Stimulated activated naive B cell treated with anti-CD40 and anti-IgM and Interleukin-4, amounts not matched to agents 10 μg/mL and 1 μg/mL and 100 μg/mL, for 72 hours (primary cell): Measurements from ENCODE around the gene CAMK1G.

Experiments
- ATAC-seq, 2 donors: fragments of 150-1000 bp; cut with Tn5 transposase; replicated peaks; 2 replicates each; pipeline ENCODE4 v1.10.0; 2021; ENCODE audit warnings: moderate library complexity in 1 of 2
- DNase-seq: peaks from one replicate; pipeline ENCODE4 v3.0.0; 2021
- H3K27ac Mint-ChIP-seq: one replicate; pipeline ENCODE4 v1.8.0; 2022; ENCODE audit warnings: mild to moderate bottlenecking, mixed read lengths
- H3K27me3 Mint-ChIP-seq, 2 donors: one replicate each; pipeline ENCODE4 v1.8.0; 2022; ENCODE audit warnings: mixed read lengths in 2 of 2
- H3K36me3 Mint-ChIP-seq, 2 donors: one replicate each; pipeline ENCODE4 v1.8.0; 2022; ENCODE audit warnings: mixed read lengths in 2 of 2, mild to moderate bottlenecking in 1 of 2
- H3K4me1 Mint-ChIP-seq, 2 donors: one replicate each; pipeline ENCODE4 v1.8.0; 2022; ENCODE audit warnings: mixed read lengths in 2 of 2, mild to moderate bottlenecking in 1 of 2
- H3K4me3 Mint-ChIP-seq, 2 donors: one replicate each; pipeline ENCODE4 v1.8.0; 2022; ENCODE audit warnings: mild to moderate bottlenecking in 2 of 2, mixed read lengths in 2 of 2, moderate library complexity in 1 of 2
- H3K9me3 Mint-ChIP-seq, 2 donors: one replicate each; pipeline ENCODE4 v1.8.0; 2022; ENCODE audit warnings: mixed read lengths in 2 of 2, mild to moderate bottlenecking in 1 of 2

CAMK1G gene

DNA sequence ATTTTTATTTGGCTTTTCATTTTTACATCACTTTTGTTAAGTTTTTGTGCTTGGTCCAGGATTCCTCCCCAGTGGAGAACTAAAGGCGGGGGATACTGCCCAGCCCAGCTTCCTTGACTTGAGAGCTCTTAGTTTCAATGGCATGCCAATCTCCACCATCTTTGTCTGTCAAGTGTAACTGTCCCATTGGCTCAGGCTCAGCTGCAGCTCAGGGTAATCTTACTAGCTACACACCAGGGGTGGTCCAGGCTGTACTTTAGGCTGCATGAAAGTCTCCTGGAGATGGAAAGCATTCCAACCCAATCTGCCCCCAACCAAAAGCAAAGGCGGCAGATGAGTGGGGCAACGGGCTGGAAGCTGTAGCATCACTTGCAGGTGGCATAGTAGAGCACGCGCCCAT lies 31.4 kb downstream of the CAMK1G start:
- no peaks in the 10 kb centered on the region for H3K36me3 Mint-ChIP-seq
- H3K27me3 Mint-ChIP-seq, result peaks cover 13 to 18% of the 10 kb centered on the region in 2 donors
- DNase-seq (no peak), ATAC-seq (no peak)
- H3K4me3 Mint-ChIP-seq, result no peak overlapping the region
- no peaks in the 10 kb centered on the region for H3K9me3 Mint-ChIP-seq
- no peak overlapping the region for H3K27ac Mint-ChIP-seq
- H3K4me1 Mint-ChIP-seq, result no peaks in the 10 kb centered on the region

DNA sequence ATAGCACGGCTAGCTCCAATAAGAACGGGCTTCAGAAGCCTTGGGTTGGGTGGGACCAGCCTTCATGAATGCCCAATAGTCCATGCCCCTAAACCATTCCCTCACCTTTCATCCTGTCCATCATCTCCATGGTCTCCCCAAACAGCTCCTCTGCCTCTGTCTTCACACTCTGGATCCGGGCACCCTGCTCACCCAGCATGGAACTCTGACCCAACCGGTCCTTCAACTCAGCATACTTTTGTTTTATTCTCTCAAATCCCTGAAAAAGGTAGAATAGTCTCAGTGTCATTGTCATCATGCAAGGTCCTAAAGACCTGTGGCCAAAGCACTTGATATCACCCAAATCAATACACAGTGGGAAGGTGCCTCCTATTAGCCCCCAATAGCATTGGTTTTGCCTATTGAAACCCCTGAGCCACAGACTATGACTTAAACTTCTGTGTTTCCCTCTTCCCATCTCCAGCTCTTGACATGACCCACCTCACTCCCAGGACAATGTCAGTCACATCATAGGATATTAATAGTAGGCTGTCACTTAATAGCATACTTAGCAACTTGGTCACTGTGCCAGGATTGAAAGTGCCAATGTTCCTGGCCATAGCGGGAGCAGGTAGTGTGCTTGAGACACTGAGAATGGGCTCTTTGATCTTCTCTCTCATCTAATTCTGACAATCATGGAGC lies 33.0 kb downstream of the CAMK1G start:
- H3K27me3 Mint-ChIP-seq, result peaks cover 13 to 18% of the 10 kb centered on the region in 2 donors
- no peak overlapping the region for H3K4me3 Mint-ChIP-seq
- no peaks in the 10 kb centered on the region for H3K36me3 Mint-ChIP-seq
- ATAC-seq (no peak), DNase-seq (no peak)
- H3K9me3 Mint-ChIP-seq, result no peaks in the 10 kb centered on the region
- H3K4me1 Mint-ChIP-seq, result no peaks in the 10 kb centered on the region
- H3K27ac Mint-ChIP-seq, result no peak overlapping the region

DNA sequence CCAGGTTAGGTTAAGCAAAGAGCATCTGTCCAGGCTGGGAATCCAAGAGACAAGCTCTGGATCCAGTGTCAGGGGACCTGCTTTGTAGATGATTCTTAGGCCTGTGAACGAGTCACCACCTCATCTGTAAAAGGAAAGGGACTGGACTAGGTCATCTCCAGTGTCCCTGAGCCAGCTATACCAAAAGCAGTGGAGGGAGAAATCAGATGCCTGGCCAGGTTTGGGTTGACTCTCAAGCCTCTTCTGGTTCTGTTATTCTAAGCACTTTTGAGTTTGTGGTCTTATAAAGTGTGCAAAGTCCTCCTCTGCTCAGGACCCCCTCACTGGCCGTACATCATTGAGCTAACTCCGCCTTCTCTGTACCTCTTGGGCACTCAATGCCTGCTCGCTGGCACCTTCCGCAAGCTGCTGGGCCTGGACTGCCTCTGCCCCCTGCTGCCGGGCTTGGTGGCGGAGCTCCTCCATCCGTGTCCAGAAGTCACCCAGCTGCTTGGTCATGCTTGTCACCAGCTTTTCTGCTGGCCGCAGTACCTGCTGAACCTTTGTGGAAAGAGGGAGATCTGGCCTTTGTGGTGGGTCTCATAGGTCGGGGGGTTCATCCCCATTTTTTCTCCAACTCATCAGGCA lies 33.6 kb downstream of the CAMK1G start:
- Mint-ChIP-seq H3K36me3 (no peaks in the 10 kb centered on the region), H3K27ac (no peak overlapping the region), H3K4me1 (no peaks in the 10 kb centered on the region), H3K4me3 (no peak overlapping the region), H3K9me3 (no peaks in the 10 kb centered on the region), H3K27me3 (peaks cover 13 to 22% of the 10 kb centered on the region in 2 donors)
- DNase-seq (no peak), ATAC-seq (no peak)

DNA sequence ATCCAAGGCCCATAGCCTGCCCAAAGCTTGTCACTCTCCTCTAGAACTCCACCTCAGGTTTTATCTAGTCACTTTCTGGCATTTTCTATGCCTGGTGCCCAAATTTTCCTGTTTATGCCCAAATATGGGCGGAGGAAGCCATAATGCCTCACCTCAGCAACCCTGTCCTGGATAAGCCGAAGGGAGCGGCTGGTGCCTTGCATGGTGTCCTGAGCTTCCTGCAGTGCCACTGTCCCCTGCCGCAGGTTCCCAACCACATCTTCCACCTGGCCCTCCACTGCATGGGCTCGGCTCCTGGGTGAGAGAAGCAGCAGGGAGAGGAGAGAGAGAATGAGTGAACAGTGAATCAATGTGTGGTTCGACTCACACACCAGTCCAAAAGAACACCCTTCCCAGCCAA lies 34.2 kb downstream of the CAMK1G start:
- no peak overlapping the region for H3K4me3 Mint-ChIP-seq
- no peaks in the 10 kb centered on the region for H3K4me1 Mint-ChIP-seq
- no peak overlapping the region for H3K27ac Mint-ChIP-seq
- no peaks in the 10 kb centered on the region for H3K9me3 Mint-ChIP-seq
- ATAC-seq (no peak), DNase-seq (no peak)
- H3K36me3 Mint-ChIP-seq, result no peaks in the 10 kb centered on the region
- H3K27me3 Mint-ChIP-seq, result peaks cover 13 to 22% of the 10 kb centered on the region in 2 donors

DNA sequence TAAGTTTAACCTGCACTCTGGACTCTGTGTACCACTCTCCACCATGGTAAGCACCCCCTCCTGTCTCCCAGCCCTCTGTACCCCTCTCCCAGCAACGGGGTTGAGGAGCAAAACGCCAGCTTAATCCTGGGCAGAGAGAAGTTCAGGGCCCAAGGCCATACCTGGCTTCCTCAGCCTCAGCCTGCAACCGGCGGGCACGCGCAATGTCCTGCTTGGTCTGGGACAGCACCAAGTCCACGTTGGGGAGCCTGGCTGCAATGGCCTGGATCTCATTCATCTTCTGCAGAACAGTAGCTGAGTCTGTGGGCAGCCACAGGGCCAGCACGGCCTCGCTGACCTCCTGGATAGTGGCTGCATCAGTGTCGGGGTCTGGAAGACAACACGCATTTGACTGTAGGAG lies 34.8 kb downstream of the CAMK1G start:
- H3K36me3 Mint-ChIP-seq, result no peaks in the 10 kb centered on the region
- H3K27me3 Mint-ChIP-seq, result peaks cover 13 to 21% of the 10 kb centered on the region in 2 donors
- H3K27ac Mint-ChIP-seq, result no peak overlapping the region

DNA sequence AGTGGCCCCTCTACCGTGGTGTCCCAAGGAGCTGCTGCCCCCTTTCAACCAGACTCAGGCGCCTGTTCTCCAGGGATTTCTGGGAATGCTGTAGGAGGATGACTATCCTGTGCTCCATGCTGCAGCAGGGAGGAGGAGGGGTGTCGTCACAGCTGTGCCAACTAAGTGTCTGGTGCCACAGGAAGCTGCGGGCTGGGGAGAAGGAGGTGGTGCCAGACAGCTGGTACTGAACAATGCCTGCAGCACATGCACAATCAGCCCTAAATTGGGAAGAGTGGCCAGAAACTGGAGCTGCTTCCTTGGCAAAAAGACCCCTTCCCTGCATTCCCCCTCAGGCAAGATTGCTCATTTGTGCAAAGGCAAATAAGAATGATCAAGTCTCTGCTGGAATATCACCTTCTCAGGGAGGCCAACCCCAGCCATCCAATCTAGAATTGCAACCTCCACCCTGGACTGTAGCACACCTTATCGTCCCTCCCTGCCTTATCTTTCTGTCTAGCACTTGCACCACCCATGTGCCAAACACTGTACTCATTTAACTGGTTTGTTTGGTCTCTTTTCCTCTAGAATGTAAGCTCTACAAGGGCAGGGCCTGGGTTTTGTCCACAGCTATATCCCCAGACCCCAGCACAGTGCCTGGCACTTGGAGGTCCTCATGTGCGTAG lies 35.4 kb downstream of the CAMK1G start:
- no peaks in the 10 kb centered on the region for H3K36me3 Mint-ChIP-seq
- H3K4me3 Mint-ChIP-seq, result no peak overlapping the region
- H3K27ac Mint-ChIP-seq, result no peak overlapping the region
- no peaks in the 10 kb centered on the region for H3K9me3 Mint-ChIP-seq
- ATAC-seq (no peak), DNase-seq (no peak)
- no peaks in the 10 kb centered on the region for H3K4me1 Mint-ChIP-seq
- peaks cover 13 to 16% of the 10 kb centered on the region in 2 donors for H3K27me3 Mint-ChIP-seq

More for the DNA sequence above, 34.8 kb downstream of the CAMK1G start:
- Mint-ChIP-seq H3K4me1 (no peaks in the 10 kb centered on the region), H3K4me3 (no peak overlapping the region), H3K9me3 (no peaks in the 10 kb centered on the region)
- no peak for ATAC-seq
- DNase-seq, result no peak

DNA sequence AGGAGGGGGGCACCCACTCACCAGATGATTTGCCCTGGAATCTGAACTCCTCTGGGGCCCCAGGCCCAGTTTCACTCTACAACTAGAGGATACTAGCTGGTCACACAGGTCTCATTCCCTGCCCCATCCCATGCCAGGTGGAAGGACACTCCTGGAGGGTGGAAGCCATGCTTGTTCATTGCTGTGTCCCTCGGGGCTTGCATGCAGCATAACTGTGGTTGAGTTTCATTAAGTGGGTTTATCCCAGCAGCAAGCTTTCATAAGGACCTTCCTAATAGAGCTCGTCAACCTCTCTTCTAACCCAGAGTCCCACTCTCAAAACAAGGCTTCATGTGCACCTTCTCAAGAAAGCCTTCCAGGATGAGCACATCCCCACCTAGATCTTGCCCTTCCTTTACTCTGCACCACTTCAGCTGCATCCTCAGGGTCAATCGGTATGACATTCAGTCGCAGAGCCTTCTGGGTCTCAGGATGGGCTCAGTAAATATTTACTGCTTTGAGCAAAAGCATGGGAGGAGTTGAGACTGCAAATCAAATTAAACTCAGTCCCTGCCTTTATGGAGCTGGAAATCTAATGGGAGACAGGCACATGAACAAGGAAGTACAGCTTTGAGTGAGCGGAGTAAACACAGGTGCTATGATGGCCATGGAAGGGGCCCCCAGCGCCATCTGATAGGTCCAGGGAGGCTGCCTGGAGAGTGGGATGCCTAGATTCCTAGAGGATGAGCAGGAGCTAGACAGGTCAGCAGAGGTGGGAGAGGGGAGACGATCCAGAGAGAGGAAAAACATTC lies 36.4 kb downstream of the CAMK1G start:
- ATAC-seq (no peak), DNase-seq (no peak)
- H3K27me3 Mint-ChIP-seq, result peaks cover 13 to 16% of the 10 kb centered on the region in 2 donors
- H3K4me3 Mint-ChIP-seq, result no peak overlapping the region
- no peaks in the 10 kb centered on the region for H3K9me3 Mint-ChIP-seq
- H3K27ac Mint-ChIP-seq, result no peak overlapping the region
- H3K4me1 Mint-ChIP-seq, result no peaks in the 10 kb centered on the region
- no peaks in the 10 kb centered on the region for H3K36me3 Mint-ChIP-seq

DNA sequence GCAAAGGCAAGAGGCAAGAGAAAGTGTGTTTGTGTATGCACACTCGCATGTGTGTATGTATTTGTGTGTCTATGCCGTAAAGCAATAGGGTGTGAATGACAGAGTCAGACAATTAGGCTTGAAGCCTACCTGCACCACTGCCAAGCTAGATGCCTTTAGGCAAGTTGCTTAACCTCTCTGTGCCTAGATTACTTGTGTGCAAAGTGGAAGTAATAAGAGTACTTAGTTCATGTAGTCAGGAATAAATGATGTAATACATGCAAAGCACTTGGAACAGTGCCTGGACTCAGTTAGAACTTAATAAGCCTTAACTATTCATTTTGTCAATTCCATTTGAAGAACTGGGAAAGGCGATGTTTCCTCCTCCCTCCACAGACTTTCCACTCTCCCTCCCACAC lies 37.0 kb downstream of the CAMK1G start:
- DNase-seq, result no peak
- H3K4me1 Mint-ChIP-seq, result no peaks in the 10 kb centered on the region
- H3K27me3 Mint-ChIP-seq, result peaks cover 13 to 16% of the 10 kb centered on the region in 2 donors
- H3K9me3 Mint-ChIP-seq, result no peaks in the 10 kb centered on the region
- no peak overlapping the region for H3K4me3 Mint-ChIP-seq
- no peaks in the 10 kb centered on the region for H3K36me3 Mint-ChIP-seq
- no peak overlapping the region for H3K27ac Mint-ChIP-seq
- ATAC-seq, result no peak

DNA sequence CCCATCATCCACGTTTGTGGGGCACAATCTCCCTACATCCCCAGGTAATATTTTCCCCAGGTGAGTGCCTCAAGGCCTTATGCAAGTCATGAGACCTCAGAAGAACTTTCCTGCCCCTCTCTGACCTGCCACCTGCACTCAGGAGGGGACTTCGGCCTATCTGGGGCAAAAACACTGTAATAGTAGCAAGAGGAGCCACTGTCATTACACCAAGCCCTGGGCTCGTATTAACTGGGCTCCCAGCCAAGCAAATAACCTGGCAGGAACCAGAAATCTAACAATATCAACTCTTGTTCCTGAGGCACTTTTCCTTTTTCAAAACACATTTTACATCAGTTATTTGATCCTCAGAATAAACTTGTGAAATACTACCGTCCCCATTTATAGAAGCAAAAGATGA lies 37.8 kb downstream of the CAMK1G start:
- peaks cover 12% of the 10 kb centered on the region in 2 donors for H3K27me3 Mint-ChIP-seq
- no peak overlapping the region for H3K4me3 Mint-ChIP-seq
- DNase-seq (no peak), ATAC-seq (no peak)
- H3K27ac Mint-ChIP-seq, result no peak overlapping the region
- H3K9me3 Mint-ChIP-seq, result no peaks in the 10 kb centered on the region
- no peaks in the 10 kb centered on the region for H3K4me1 Mint-ChIP-seq
- H3K36me3 Mint-ChIP-seq, result no peaks in the 10 kb centered on the region

DNA sequence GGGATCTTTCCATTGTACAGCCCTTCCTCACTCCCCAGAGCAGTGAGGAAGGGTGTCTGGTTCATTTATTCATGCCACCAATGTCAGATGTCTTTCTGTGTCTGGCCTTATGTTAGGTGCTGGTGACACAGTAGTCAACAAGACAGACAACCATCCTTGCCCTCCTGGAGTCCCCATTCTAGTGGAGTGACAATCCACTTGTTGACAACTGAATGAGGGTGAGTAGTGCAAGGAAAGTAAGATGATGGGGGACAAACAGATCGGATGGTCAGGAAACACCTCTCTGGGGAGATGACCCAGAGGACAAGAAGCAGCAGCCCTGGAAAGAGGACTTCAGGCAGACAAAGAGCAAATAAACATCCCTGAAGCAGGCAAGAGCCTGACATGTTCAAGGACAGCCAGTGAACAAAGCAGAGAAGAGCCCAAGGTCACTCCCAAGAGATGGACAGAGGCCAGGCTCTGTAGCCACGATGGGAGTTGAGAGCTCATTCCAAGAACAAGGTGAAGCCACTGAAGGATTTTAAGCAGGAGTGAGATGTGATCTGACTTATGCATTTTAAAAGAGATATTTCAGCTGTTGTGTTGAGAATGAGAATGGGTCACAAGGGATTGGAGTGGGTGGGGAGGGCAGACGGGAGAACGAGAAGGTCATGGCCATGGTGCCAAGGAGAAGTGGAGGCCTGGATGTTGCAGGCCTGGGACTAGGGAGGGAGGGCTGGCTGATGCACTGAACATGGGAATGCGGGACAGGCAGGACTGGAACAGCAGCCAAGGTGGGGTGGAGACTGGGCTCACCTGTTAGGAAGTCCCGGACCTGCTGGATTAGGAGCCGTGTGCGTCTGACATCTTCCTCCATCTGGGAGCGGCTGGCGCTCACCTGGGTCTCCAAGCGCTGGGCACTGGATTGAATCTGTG lies 38.5 kb downstream of the CAMK1G start:
- ATAC-seq, result no peak
- Mint-ChIP-seq H3K9me3 (no peaks in the 10 kb centered on the region), H3K4me3 (no peak overlapping the region), H3K36me3 (no peaks in the 10 kb centered on the region), H3K27me3 (peaks cover 8 to 9% of the 10 kb centered on the region in 2 donors), H3K27ac (no peak overlapping the region), H3K4me1 (no peaks in the 10 kb centered on the region)
- DNase-seq, result no peak

DNA sequence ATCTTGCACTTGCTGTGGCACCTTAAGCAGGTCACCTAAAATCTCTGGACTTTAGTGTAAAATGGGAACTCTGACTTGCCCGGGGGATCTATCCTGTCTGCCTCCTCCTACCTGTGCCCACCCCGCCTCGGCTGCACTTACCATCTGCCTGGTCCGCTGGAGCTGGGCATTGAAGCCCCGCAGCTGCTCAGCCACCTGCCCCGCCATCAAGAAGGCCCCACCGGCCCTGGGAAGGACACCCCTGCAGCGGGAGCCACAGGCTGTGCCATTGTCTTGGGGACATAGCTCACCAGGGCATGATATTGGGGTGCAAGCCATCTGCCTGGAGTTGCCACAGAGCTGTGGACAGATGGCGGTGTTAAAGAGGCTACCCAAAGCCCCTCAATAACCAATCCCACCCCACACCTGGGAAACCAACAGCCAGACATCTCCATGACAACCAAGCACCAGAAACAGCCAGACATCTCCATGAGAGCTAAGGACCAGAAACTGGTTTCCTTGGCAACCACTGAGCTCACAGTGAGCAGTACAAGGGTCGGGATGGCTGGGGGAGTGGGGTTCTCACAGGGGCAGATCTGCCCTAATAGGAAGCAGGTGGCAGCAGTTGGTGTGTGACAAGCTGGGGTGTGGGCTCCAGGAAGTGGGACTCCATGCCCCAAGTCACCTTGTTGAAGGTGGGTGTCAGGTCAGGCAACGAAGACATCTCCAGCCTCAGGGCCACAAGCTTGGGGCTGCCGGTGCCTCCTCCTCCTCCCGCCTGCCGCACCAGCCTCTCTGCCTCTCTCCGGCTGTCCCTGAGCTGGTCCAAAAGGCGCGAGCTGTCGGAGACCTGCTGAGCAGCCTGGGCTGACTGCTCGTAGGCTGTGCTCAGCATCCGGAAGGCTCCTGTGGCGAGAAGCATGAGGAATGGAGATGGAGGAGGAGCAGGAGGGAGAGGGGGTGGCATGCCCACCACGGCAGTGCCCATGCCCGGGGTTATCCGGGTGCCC lies 39.6 kb downstream of the CAMK1G start:
- Mint-ChIP-seq H3K36me3 (no peaks in the 10 kb centered on the region), H3K27me3 (peaks cover 10 to 13% of the 10 kb centered on the region in 2 donors), H3K27ac (no peak overlapping the region), H3K4me3 (no peak overlapping the region), H3K4me1 (peaks cover 3 to 5% of the 10 kb centered on the region in 2 donors), H3K9me3 (no peaks in the 10 kb centered on the region)
- DNase-seq, result no peak
- ATAC-seq, result no peak

DNA sequence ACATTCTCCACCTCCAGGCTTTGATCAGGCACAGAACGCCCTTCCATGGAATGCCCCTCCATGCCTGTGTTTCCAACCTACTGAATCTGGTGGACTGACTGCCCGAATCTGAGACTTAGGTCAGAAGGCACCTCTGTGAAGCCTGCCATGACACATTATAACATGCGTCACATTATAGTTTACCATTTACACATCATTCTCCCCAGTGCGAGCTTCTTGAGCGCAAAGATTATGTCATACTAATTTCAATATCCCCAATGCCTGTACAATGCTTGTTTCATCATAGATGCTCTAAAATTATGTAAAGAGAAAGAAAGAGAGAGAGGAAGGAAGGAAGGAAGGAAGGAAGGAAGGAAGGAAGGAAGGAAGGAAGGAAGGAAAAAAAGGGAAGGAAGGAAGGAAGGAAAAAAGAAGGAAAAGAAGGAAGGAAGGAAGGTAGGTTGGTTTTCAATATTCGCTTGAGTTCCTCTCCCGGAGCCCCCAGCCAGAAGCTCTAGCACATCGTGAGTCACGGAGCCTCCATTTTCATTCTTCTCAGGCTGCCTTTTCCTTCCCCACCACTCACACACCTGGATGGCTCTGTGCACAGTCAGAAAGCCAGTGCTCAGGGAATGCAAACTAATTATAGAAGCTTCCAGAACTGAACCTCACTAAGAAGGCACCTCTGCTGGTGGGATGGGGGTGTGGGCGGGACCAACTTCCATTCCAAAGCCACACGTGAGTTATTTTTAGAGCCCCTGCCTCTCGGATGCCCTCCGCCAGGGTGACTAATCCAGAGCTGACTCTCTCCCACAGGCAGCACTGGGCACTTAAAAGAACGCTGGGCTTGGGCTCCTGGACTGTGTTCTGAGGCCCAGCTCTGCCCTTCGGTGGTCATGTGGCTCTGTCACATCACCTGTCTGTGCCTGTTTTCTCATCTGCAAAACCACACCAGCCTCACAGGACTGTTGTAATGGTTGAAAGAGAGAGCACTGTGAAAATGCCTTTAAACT lies 41.3 kb downstream of the CAMK1G start:
- Mint-ChIP-seq H3K9me3 (no peaks in the 10 kb centered on the region), H3K4me3 (no peak overlapping the region), H3K36me3 (no peaks in the 10 kb centered on the region), H3K4me1 (peaks cover 3 to 5% of the 10 kb centered on the region in 2 donors), H3K27me3 (peaks cover 13 to 15% of the 10 kb centered on the region in 2 donors), H3K27ac (no peak overlapping the region)
- no peak for DNase-seq
- ATAC-seq, result no peak
